ENCODE results near the gene COL5A1.

DNA sequence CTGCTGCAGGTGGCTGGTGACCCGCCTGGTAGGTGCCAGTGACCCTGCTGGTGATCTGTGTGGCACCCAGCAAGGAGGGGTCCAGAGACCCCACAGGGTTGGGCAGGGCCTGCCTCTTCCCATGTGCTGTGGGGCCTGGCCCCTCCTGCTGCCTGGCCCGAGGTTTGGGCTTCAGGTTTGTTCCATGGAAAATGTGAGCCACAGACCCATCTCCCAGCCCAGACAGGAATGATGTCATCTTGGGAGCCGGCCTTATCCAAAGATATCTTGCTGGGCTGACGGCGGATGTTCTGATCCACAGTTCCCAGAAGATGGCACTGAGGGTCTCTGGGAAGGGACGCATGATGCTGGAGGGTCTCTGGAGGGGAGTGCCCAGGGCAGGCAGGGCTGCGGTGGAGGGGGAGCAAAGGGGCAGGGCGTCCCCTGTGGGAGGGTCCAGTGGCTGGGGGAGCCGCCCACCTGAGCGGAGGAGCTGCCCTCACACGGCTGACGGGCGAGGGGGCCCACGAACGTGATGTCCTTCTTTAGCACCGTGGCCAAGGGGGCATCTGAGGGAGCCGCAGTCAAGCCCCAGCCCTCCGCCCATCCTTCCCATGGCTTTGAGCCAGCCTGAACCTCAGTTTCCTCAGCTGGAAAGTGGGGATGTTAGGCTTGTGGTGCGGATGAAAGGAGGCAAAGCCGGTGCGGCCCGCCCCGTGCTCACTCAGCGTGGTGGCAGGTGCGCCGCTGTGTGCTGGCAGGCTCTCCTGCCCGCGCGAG lies 68.1 kb downstream of the COL5A1 start:
- TF ChIP-seq, protein P1, sequence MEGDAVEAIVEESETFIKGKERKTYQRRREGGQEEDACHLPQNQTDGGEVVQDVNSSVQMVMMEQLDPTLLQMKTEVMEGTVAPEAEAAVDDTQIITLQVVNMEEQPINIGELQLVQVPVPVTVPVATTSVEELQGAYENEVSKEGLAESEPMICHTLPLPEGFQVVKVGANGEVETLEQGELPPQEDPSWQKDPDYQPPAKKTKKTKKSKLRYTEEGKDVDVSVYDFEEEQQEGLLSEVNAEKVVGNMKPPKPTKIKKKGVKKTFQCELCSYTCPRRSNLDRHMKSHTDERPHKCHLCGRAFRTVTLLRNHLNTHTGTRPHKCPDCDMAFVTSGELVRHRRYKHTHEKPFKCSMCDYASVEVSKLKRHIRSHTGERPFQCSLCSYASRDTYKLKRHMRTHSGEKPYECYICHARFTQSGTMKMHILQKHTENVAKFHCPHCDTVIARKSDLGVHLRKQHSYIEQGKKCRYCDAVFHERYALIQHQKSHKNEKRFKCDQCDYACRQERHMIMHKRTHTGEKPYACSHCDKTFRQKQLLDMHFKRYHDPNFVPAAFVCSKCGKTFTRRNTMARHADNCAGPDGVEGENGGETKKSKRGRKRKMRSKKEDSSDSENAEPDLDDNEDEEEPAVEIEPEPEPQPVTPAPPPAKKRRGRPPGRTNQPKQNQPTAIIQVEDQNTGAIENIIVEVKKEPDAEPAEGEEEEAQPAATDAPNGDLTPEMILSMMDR (IDR thresholded peaks at IDR 0.05): no peak
- TF ChIP-seq POLR2A (IDR thresholded peaks at IDR 0.05): no peak

Measured in heart left ventricle (tissue), 13 donors.